HK-2 (cell line): ENCODE measurements around the gene TMEM109.
A peak's percentile ranks its signal among the peaks of the same experiment; 100 is the strongest.

Experiments
- DNase-seq: peaks from one replicate; pipeline ENCODE4 v3.0.0-alpha.2; 2018; ENCODE audit not compliant: unreplicated experiment

Gene TMEM109

DNA sequence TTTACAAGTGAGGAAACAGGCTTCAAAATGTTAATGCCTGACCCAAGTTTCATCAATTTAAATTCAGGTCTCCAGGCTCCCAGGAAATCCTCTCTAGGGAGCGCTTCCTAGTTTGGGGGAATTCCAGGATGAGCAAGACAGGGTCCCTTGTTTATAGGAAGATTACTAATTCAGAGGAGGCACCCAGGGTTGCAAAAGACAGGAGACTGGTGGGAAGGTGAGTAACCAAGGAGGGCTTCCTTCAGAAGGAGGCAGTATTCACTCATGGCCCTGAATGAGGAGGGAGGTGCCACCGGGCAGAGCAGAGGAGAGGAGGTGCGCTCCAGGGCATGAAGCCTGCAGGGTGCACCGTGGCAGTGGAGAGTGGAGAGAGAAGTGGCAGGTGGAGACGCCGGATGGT, 11.9 kb downstream of the TMEM109 start:
- peak; percentile 41 for DNase-seq

- no peak for DNase-seq
Observed at GRCh38 chr11:60926500-60926899, 12.5 kb downstream of the TMEM109 start.

DNA sequence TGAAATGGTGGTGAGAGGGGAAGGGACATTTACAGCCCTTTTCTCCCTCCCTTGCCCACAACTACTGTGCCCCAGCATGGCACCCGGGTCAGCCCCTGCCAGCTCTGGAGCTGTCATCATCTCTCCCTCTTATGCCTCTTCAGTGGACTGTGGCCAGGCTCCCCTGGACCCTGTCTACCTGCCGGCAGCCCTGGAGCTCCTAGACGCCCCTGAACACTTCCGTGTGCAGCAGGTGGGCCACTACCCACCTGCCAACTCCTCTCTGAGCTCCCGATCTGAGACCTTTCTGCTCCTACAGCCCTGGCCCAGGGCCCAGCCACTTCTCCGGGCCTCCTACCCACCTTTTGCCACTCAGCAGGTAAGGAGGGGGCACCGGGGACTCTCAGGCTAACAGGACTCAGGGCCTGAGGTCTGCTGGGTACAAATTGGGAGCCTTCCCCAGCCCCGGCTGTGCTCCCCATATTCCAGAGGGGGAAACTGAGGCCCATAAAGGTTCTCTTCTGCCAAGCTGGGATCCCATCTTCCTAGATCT, 13.2 kb downstream of the TMEM109 start:
- no peak for DNase-seq

GRCh38 chr11:60927600-60927999, 13.6 kb downstream of the TMEM109 start:
- DNase-seq: no peak

- no peak for DNase-seq
Observed at GRCh38 chr11:60928563-60929001, 14.6 kb downstream of the TMEM109 start.

DNA sequence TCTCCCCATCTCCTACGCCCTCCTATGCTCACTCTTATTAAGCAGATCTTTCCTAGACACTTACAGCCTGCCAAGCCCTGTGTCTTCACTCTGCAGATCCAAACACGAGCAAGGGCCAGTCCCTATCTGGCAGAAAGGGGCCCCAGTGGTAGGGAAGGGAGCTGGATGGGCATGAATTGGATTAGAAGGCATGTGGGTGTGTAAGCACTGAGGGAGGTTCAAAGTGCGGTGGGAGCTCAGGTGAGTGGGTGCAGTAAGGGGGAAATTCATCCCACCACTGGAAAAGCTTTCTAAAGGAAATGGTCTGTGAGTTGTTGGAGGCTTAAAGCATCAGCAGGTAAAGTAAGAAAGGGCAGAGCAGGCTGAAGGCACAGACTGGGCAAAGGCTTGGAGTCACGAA, 15.8 kb downstream of the TMEM109 start:
- DNase-seq: no peak

DNA sequence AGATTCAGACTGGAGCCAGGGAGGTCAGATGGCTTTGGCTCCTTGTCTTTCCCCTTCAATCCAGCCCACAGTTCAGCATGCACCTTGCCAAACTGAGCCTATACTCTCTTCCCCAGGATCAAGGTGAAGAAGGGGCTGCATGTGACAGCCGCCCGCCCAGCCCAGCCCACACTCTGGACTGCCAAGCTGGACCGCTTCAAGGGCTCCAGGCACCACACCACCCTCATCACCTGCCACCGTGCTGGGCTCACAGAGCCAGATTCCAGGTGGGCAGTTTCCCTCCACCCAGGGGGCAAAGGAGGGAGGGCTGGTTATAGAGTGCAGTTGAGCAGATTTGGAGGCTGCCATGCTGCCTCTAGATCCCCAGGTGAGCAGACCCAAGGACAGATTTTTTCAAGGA, 16.4 kb downstream of the TMEM109 start:
- DNase-seq: no peak

GRCh38 chr11:60931917-60932316, 18.0 kb downstream of the TMEM109 start:
- DNase-seq: no peak

DNA sequence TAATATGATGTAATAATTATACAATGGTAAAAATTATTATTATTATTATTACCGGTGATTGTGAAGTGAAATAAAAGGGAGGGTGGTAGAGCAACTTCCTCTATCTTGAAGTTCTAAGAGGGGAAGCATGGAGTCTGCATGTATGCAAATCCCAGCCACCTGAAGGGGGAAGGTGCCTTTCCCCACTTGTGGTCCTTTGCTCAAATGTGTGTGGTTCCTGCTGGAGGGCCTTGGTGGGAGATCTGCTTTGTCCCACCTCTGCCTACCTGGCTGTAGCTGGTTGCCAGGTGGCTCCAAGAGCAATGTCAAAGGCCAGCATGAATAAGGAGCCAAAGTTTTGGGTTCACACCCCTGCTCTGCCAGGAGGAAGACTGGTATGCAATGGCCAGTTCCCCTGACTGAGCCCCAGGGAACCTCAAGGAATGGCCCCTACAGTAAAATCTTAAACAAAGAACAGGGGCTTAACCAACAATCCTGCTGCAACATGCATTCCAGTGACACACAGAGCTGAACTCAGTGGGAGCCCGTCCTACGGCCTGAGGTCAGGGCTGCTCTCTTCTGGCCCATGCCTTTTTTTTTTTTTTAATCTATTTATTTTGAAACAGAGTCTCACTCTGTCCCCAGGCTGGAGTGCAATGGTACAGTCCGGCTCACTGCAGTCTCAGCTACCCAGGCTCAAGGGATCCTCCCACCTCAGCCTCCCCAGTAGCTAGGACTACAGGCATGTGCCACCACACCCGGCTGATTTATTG, 18.8 kb downstream of the TMEM109 start:
- no peak for DNase-seq

DNA sequence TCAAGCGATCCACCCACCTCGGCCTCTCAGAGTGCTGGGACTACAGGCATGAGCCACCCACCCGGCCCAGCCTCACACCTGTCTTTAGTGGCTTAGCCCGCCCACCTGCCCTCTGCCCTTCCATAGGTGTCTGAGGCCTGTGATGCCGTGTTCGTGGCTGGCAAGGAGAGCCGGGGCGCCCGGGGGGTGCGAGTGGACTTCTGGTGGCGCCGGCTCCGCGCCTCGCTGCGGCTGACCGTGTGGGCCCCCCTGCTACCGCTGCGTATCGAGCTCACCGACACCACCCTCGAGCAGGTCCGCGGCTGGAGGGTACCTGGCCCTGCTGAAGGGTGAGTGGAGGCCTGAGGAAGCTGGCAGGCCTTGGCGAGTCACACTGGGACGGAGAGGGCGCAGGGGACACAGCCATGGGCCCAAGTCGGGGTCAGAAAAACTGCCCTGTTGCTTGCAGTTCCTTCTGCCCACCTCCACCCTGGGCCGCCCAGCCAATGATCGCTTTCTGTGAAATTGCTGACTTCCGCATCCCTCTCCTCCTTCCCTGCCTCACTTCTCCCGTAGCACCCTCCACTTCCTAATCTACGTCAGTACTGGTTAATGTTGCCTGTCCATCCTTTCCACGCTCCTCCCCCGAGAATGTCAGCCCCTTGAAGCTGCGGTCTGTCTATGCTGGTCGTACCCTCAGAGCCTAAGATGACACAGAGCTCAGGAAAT, 19.6 kb downstream of the TMEM109 start:
- no peak for DNase-seq

DNA sequence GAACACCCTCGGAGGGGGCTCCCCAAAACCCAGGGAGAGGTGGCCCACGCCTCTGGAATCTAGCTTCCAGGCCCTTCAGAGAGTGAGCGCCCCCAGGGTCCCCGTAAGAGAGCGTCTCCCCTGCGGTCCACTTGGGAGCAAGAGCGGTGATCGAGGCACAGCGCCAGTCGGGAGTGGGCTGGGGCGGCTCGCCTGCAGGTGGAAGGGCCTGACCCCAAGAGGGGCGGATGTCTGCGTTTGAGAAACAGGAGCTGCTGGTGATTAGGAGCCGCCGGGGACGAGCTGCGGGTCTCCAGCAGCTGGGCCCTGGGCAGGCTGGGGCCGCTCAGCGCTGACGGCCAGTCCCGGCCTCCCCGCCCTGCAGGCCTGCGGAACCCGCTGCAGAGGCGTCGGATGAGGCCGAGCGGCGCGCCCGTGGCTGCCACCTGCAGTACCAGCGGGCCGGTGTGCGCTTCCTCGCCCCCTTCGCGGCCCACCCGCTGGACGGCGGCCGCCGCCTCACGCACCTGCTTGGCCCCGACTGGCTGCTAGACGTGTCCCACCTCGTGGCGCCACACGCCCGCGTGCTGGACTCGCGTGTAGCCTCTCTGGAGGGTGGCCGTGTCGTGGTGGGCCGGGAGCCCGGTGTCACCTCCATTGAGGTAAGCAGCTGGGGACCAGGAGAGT, 20.3 kb downstream of the TMEM109 start:
- DNase-seq: no peak

DNA sequence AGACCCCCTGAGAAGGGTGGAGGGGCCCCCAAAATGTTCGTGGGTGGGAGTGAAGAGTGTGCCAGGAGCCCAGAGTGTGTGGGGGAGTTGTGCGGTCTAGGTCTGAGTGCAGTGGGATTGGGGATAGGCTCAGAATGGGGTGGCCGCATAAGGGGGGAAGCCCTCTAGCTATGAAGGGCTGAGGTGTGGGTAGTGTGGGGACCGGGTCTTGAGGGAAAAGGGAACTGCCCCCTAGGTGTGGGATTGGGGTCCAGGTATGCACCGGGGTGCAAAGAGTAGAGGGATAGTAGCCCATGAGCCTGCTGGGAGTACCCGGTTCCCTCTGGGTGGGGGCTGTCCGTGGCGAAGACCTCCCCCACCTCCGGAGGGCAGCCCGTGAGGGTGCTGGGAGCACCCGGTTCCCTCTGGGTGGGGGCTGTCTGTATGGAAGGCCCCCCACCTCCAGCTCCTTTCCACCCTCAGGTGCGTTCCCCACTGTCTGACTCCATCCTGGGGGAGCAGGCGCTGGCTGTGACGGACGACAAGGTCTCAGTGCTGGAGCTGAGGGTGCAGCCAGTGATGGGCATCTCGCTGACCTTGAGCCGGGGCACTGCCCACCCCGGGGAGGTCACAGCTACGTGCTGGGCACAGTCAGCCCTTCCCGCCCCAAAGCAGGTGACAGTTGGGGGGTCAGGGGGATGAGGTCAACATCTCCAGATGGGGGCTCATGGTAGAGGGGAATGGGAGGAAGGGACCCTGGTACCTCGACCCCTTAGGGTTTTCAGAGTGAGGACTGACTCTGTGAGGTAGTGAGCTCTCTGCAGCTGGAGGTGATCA, 21.0 kb downstream of the TMEM109 start:
- DNase-seq: no peak

DNA sequence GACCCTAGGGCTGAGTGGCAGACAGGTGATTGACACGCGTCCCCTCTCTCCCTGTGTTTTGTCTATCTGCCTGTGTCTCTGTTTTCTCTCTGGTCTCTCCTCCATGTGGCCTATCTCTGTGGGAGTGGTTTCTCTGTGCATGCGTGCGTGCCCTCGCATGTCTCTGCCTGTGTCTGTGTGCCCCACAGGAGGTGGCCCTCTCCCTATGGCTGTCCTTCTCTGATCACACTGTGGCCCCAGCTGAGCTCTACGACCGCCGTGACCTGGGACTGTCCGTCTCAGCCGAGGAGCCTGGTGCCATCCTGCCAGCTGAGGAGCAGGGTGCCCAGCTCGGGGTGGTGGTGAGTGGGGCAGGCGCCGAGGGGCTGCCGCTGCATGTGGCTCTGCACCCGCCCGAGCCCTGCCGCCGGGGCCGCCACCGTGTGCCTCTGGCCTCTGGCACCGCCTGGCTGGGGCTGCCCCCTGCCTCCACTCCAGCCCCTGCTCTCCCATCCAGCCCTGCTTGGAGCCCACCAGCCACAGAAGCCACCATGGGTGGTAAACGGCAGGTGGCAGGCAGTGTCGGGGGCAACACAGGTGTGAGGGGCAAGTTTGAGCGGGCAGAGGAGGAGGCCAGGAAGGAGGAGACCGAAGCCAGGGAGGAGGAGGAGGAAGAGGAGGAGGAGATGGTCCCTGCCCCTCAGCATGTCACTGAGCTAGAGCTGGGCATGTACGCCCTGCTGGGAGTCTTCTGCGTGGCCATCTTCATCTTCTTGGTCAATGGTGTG, 21.9 kb downstream of the TMEM109 start:
- no peak for DNase-seq

GRCh38 chr11:60936467-60937143, 22.6 kb downstream of the TMEM109 start:
- DNase-seq: no peak

- no peak for DNase-seq
Observed at GRCh38 chr11:60937144-60937527, 23.2 kb downstream of the TMEM109 start.

- no peak for DNase-seq
Observed at GRCh38 chr11:60937811-60938210, 23.9 kb downstream of the TMEM109 start.

DNA sequence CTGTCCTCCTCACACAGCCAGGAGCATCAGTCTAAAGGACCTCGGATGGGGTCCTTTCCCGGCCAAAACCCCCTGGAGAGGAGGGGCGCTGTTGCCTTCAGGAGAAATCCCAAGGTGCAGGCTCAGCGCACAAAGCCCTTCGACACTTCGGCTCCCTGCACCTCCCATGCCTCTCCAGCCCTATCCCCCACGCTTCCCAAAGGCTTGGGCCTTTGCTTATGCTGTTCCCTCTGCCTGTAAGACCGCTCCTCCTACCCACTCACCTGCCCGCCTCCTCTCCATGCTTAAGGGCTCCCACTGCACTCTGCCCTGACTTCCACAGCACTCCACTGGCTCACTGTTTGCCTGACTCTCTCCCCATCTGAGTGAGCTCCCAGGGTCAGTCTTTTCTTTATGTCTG, 24.5 kb downstream of the TMEM109 start:
- DNase-seq: no peak

GRCh38 chr11:60939301-60939700, 25.3 kb downstream of the TMEM109 start:
- no peak for DNase-seq

GRCh38 chr11:60939855-60940254, 25.9 kb downstream of the TMEM109 start:
- no peak for DNase-seq

DNA sequence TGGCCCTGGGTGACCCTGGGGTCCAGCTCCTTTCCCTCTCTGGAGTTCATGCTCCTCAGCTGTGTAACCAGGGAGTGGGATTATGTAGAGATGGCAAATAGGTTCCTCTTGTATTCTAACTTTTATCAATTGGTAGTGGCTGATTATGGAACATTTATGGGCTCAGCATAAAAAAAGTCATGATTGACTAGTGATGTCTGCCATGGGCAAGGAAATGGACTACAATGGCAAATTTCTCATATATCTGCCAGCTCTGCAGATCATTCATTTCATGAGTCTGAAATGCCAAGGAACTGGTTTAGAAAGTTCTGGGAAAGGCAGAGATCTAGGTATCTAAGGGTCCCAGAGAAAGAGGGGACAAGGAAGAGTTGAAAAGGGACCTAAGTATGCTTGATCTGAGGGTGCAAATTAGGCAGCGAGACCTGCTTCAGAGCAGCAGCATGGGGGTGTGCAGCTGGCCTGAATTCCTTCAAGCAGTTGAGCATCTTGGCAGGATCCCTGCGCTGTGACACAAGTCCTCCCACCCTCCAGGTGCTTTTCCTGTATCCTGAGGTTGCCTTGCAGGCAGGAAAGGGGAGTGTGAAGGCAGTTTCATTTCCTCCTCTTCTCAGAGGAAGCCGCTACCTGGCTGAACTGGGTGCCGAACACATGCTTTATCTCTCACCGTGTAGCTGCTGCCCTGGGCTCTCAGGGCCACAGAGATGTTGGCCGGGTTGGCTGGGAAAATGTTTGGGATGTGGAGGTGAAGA, 27.6 kb downstream of the TMEM109 start:
- no peak for DNase-seq
